Kidney glomerular epithelial cell (primary cell): ENCODE results near the gene UNG.

Experiments
- DNase-seq: peaks from one replicate; lab custom pipeline; 2025; lab: John Stamatoyannopoulos, UW

The UNG gene

DNA sequence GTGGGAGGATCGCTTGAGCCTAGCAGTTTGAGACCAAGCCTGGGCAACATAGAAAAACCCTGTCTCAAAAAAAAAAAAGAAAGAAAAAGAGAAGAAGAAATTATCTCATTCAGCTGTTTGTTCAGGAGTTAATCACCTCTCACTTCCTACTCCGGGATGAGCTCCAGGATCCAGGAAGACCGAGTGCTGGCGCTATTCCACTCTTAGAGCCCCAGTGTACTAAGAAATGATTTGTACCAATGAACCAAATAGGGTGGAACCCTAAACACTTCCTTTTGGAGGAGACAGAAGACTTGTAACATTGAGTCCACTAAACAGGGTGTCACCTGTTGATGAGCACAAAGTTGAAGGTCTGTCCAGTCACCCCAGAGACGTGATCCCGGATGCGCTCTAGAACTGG lies 7.7 kb upstream of the UNG start:
- DNase-seq = no peak

DNA sequence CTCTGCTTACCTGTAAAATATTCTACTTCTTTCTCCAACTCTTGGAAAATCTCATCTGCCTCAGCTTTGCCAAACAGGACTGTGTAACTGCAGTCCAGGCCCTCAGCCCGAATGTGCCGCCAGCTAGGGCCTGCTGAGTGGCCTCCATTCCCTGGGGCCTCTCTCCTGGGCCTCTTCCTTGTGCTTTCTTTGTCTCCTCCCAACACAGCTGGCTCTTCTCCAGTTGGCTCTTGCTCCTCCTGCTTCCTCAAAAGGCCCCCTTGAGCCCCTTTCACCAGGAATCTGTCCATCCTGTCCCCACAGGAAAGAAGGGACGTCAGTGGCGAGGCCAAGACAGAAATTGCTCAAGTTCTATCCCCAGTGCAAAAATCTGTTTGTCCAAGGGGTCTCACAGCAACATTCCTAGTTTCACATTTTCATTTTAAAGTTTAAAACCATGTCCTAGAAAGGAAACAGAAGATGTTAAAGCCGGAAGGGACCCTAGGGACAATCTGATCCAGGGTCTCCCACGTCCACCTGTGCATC lies 4.8 kb upstream of the UNG start:
- DNase-seq = no peak

GRCh38 chr12:109093022-109093918 lies 4.1 kb upstream of the UNG start, which contains the start of gene ALKBH2:
ALKBH2 (minus strand) TSS chr12:109093472; CDS start chr12:109092786, 686 bp downstream.
- peak; percentile 87 for DNase-seq

GRCh38 chr12:109097140-109097434 lies 310 bp upstream of the UNG start:
- DNase-seq = no peak

DNA sequence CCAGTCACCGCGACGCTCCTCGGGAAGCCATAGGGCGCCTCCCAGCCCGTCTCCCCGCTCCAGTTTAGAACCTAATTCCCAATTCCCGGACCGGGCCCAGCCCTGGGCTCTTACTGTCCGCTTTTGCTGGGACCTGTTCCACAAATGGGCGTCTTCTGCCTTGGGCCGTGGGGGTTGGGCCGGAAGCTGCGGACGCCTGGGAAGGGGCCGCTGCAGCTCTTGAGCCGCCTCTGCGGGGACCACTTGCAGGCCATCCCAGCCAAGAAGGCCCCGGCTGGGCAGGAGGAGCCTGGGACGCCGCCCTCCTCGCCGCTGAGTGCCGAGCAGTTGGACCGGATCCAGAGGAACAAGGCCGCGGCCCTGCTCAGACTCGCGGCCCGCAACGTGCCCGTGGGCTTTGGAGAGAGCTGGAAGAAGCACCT lies 797 bp downstream of the UNG start:
- DNase-seq = peak; percentile 56

DNA sequence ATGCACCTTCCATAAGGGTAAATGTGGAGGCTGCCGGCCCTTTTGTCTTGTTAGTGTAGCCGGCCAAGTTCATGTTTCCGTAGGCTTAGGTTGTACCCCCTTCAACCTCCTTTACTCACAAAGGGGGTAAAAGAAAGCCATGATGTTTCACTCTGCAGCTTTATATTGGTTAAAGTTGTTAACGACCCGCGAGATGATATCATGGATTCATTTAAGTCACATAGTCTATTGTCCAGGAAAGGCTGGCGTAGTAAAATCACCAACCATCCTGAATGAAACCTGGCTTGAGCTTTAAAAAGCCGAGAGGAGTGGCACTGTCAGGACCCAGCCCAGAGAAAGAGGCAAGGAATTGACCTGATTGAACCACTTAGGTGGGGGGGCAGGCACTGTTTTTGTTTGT lies 1.3 kb downstream of the UNG start:
- peak; percentile 21 for DNase-seq

GRCh38 chr12:109099431-109100020 lies 2.1 kb downstream of the UNG start:
- no peak for DNase-seq

- no peak for DNase-seq
These were observed 3.3 kb downstream of the UNG start for GRCh38 chr12:109100741-109101140.

DNA sequence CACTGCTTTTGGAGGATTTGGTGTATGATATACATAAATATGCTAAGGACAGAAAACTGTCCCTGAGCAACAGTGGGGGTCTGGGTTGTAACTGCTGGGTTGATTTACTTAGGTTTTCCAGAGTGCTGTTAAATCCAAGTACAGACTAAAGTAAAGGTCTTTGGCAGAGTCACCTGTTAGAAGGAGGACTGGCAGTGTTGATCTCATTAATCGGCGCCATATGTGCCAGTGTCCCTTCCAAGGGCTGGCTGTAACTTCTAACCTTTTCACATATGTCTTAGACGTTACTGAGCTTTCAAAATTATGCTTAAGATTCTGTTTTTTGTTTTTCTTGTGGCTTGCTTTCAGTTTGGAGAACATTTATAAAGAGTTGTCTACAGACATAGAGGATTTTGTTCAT lies 5.1 kb downstream of the UNG start:
- DNase-seq = no peak

GRCh38 chr12:109105176-109105575 lies 7.8 kb downstream of the UNG start:
- no peak for DNase-seq

DNA sequence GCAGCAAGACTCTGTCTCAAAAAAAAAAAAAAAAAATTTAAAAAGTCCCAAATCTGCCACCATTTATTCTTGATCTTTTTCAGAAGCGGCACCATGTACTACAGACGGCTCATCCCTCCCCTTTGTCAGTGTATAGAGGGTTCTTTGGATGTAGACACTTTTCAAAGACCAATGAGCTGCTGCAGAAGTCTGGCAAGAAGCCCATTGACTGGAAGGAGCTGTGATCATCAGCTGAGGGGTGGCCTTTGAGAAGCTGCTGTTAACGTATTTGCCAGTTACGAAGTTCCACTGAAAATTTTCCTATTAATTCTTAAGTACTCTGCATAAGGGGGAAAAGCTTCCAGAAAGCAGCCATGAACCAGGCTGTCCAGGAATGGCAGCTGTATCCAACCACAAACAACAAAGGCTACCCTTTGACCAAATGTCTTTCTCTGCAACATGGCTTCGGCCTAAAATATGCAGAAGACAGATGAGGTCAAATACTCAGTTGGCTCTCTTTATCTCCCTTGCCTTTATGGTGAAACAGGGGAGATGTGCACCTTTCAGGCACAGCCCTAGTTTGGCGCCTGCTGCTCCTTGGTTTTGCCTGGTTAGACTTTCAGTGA lies 12.5 kb downstream of the UNG start:
- DNase-seq = no peak

DNA sequence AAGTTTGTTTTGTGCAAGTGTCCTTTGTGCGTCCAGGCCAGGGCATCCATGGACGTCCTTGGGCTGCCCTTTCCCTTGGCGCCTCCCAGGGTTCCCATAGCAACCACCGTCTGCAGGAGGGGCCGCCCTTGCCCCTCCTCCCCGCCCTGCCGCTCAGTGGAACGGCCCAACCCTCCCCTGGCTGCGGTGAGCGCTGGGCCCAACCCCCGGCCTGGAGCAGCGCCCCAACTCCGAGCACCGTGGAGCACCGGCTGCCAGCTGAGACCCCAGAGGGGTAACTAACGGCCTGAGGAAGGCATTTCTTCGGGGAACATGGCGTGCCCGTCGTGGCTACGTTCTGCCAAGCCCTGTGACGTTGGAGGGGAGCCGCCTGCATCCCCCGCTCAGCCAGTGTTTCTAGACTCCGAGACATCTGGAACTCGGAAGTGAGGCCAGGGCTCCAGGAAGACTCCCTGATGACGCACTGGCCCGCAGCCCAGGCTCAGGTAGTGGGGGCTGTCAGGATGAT lies 13.6 kb downstream of the UNG start:
- DNase-seq = peak; percentile 67

DNA sequence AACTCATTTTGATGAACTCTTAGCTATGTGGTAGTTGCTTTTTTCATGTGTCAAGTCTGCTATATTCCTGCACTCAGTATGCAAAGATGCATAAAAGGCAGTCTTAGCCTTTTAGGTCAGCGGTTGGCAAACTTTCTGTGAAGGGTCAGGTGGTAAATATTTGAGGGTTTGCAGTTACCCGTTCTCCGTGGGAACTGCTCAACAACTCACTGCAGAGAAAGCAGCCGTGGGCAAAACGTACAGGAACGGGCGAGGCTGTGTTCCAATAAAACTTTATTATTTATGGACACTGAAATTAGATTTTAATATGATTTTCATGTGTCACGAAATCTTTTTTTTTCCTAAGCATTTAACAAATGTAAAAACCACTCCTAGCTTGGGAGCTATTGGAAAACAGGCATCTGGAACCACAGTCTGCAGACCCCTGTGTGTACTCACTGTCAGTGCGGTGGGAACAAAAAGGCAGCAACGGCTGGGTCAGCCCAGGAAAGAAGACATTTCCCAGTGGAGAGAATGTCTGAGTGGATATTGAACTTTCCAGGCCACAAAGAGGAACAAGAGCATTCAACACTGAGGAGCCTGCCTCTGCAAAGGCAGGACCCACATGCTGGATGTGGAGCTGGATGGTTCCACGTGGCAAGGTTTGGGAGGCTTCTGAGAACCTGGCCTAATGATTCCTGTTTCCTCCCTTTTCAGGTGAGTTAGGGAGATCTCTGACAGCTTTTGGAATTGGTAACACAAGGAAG lies 15.5 kb downstream of the UNG start:
- no peak for DNase-seq

GRCh38 chr12:109113661-109114321 lies 16.4 kb downstream of the UNG start:
- DNase-seq = no peak

DNA sequence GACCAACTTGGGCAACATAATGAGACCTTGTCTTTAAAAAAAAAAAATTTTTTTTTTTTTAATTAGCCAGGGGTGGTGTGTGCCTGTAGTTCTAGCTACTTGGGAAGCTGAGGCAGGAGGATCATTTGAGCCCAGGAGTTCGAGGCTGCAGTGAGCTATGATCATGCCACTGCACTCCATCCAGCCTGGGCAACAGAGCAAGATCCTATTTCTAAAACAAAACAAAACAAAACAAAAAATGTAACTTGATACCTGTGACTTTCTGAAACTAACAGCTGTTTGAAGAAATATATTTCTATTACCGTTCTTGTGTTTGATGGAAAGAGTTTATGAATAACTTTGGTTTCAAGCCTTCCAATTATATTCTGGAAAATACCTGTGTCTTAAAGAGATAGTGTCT lies 17.2 kb downstream of the UNG start:
- no peak for DNase-seq

- no peak for DNase-seq
These were observed 18.0 kb downstream of the UNG start for GRCh38 chr12:109115404-109115757.

GRCh38 chr12:109115758-109116610 lies 18.6 kb downstream of the UNG start, which contains the start of gene ACACB:
ACACB (plus strand) TSS chr12:109116587; CDS start chr12:109139406, 22,819 bp downstream.
- DNase-seq = no peak

- DNase-seq = no peak
These were observed 19.2 kb downstream of the UNG start for GRCh38 chr12:109116611-109116949.

GRCh38 chr12:109120095-109120494 lies 22.7 kb downstream of the UNG start:
- DNase-seq = no peak

GRCh38 chr12:109120557-109120956 lies 23.2 kb downstream of the UNG start:
- no peak for DNase-seq
